T-helper 17 cell (primary cell): ENCODE measurements around the gene ZNF621. TPM values are rescaled to one million over a fixed set of nuclear protein-coding genes. Genes with fewer than 3 reads are reported as not detected.

Experiments
- ATAC-seq: fragments of 150-1000 bp; cut with Tn5 transposase; 2 replicates; pipeline ENCODE4 v1.10.0; 2021; ENCODE audit warnings: mild to moderate bottlenecking, moderate library complexity
- DNase-seq, 3 donors: peaks; one replicate each; pipeline versions ENCODE4 v3.0.0 to v3.0.0-alpha.2; 2020 to 2021
- H3K9me3 ChIP-seq: one replicate; pipeline ENCODE4 v1.7.0; 2013; ENCODE audit warnings: low read length, mild to moderate bottlenecking; ENCODE audit not compliant: control insufficient read depth, poor library complexity, severe bottlenecking
- H3K27ac Mint-ChIP-seq: one replicate; pipeline ENCODE4 v1.8.0; 2022; ENCODE audit warnings: mild to moderate bottlenecking, moderate library complexity, mixed read lengths
- H3K27me3 Mint-ChIP-seq: one replicate; pipeline ENCODE4 v1.8.0; 2022; ENCODE audit warnings: mixed read lengths
- H3K36me3 Mint-ChIP-seq: one replicate; pipeline ENCODE4 v1.8.0; 2022; ENCODE audit warnings: low read depth, mixed read lengths
- H3K4me1 Mint-ChIP-seq: one replicate; pipeline ENCODE4 v1.8.0; 2022; ENCODE audit warnings: mild to moderate bottlenecking, mixed read lengths
- H3K4me3 Mint-ChIP-seq: one replicate; pipeline ENCODE4 v1.8.0; 2022; ENCODE audit warnings: mild to moderate bottlenecking, moderate library complexity, mixed read lengths
- total RNA-seq, 4 donors: library from RNA in 2 of 4; stranded (reverse) in 2 of 4; gene quantifications; one replicate each; pipeline ENCODE4 v1.2.3 and lab custom pipeline; 2022 to 2026

The ZNF621 gene
- total RNA-seq, 2 donors from 2014 or later, result 16.6 to 17.1 TPM

DNA sequence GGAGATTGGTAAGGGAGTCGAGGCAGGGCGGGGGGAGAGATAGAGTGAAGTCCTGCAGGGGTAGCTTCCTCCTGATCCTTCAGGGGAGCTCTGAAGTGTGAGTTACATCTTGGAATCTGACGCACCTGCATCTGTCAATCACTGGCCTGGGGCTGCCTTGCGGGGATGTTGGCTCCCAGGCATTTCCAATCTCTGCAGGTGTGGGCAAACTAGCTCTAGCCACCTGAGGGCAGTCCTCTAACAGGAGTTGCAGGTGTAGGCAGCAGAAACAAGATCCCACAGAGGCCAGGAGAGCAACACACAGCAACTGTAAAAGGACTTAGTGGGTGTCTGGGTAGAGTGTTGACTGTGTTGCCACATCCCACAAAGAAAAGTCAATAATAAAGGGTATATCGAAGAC, 63.6 kb downstream of the ZNF621 start:
- Mint-ChIP-seq H3K27me3 (peaks cover 25% of the 10 kb centered on the region), H3K4me3 (no peak overlapping the region), H3K27ac (no peak overlapping the region), H3K4me1 (peaks cover 7% of the 10 kb centered on the region), H3K36me3 (no peaks in the 10 kb centered on the region)
- ATAC-seq (no peak), DNase-seq (no peak)
- H3K9me3 ChIP-seq, result no peaks in the 10 kb centered on the region

Other genes with a start within 250 kb of the ZNF621 start
- gene EIF1B, start 215.3 kb upstream of the ZNF621 start, total RNA-seq, result 10 to 100 TPM; 55.4 to 62.1 TPM
- not detected for gene ENTPD3, start 137.8 kb upstream of the ZNF621 start, total RNA-seq
- 1,000 to 10,000 TPM; 2,732 to 3,433 TPM for gene RPL14, start 67.6 kb upstream of the ZNF621 start, total RNA-seq
- 1 to 10 TPM; 5.0 to 8.4 TPM for gene ZNF619, start 47.8 kb upstream of the ZNF621 start, total RNA-seq
- 1 to 10 TPM in 1 of 2 donors, under 1 TPM in 1; 0.94 to 2.5 TPM for gene ZNF620, start 18.9 kb upstream of the ZNF621 start, total RNA-seq